BJ (cell line): Measurements from ENCODE around the gene ZNF165. TPM values are rescaled to one million over a fixed set of nuclear protein-coding genes. Genes with fewer than 3 reads are reported as not detected.

Source experiments
- CTCF ChIA-PET: fragments of 350-600 bp; formaldehyde crosslinking; extraction: SDS; loops from one replicate; lab custom pipeline; 2021; ENCODE audit warnings: antibody characterized with exemption, inconsistent platforms; lab: Yijun Ruan, JAX
- POLR2A ChIA-PET: fragments of 300-600 bp; sonication (Branson Sonifier 250); formaldehyde crosslinking; extraction: SDS; loops from one replicate; lab custom pipeline; 2021; ENCODE audit warnings: antibody characterized with exemption; lab: Charles Lee
- DNase-seq: peaks from one replicate; pipeline ENCODE4 v3.0.0-alpha.2; 2011; ENCODE audit warnings: low read depth
- H3K27me3 ChIP-seq: 2 replicates; pipeline ENCODE4 v1.6.0; 2011; ENCODE audit warnings: low read length; ENCODE audit not compliant: control insufficient read depth, insufficient read depth
- H3K36me3 ChIP-seq: 2 replicates; pipeline ENCODE4 v1.5.1; 2011; ENCODE audit warnings: low read length; ENCODE audit not compliant: control insufficient read depth, insufficient read depth
- H3K4me3 ChIP-seq: 2 replicates; pipeline ENCODE4 v1.5.1; 2011; ENCODE audit warnings: low read depth, mild to moderate bottlenecking, control low read depth, low read length
- polyA plus RNA-seq: library from polyadenylated mRNA; depleted of rRNA; stranded (reverse); fragments of >200 nt; gene quantifications from 2 replicates; pipeline ENCODE4 v1.2.3, GENCODE V29; 2011
- TF ChIP-seq, protein P1 (sequence below): IDR thresholded peaks from 2 replicates; pipeline ENCODE4 v1.5.1; 2011; ENCODE audit warnings: low read depth, mild to moderate bottlenecking, control low read depth, inconsistent platforms, low read length, moderate library complexity; ENCODE audit not compliant: insufficient read depth

ZNF165 gene
- polyA plus RNA-seq, 1 experiment: 0.10 TPM

DNA sequence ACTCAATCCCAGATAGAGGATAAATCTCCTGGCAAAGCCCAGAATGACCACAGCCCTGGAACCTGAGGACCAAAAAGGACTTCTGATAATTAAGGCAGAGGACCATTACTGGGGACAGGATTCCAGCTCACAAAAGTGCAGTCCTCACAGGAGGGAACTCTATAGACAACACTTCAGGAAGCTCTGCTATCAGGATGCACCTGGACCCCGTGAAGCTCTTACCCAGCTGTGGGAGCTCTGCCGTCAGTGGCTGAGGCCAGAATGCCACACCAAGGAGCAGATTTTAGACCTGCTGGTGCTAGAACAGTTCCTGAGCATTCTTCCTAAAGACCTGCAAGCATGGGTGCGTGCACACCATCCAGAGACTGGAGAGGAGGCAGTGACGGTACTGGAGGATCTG is 45.0 kb downstream of the ZNF165 start:
- POLR2A ChIA-PET: interaction anchor here (0.8 kb wide), 1 partner anchor 16 kb away, joined by 3 read pairs; the partner anchor contains the start of gene ZKSCAN8
- no peaks in the 10 kb centered on the region; the same call in 1 of the 2 replicates for H3K36me3 ChIP-seq
- CTCF ChIA-PET: interaction anchor here (0.8 to 3.2 kb wide), 2 partner anchors 21 to 231 kb away, joined by 3 to 9 read pairs; no protein-coding TSS in a partner anchor
- no peaks in the 10 kb centered on the region for H3K27me3 ChIP-seq
- TF ChIP-seq, protein P1, sequence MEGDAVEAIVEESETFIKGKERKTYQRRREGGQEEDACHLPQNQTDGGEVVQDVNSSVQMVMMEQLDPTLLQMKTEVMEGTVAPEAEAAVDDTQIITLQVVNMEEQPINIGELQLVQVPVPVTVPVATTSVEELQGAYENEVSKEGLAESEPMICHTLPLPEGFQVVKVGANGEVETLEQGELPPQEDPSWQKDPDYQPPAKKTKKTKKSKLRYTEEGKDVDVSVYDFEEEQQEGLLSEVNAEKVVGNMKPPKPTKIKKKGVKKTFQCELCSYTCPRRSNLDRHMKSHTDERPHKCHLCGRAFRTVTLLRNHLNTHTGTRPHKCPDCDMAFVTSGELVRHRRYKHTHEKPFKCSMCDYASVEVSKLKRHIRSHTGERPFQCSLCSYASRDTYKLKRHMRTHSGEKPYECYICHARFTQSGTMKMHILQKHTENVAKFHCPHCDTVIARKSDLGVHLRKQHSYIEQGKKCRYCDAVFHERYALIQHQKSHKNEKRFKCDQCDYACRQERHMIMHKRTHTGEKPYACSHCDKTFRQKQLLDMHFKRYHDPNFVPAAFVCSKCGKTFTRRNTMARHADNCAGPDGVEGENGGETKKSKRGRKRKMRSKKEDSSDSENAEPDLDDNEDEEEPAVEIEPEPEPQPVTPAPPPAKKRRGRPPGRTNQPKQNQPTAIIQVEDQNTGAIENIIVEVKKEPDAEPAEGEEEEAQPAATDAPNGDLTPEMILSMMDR: no peak
- no peak for DNase-seq
- no peak overlapping the region for H3K4me3 ChIP-seq

DNA sequence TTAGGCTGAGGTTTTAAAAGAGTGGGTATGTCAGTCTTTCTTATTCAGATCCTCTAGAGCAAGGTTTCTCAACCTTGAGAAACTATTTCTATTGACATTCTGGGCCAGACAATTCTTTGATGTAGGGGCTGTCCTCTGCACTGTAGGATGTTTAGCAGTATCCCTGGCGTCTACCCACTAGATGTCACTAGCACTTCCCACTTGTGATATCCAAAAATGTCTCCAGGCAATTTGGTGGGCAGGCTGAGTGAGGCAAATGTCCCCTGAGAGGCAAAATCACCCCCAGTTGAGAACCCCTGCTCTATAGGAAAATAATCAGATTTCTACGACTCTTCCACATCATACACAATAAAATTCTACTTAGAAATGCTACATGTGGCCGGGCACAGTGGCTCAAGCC is 53.6 kb downstream of the ZNF165 start:
- H3K4me3 ChIP-seq: no peak overlapping the region
- POLR2A ChIA-PET: no interaction called here
- CTCF ChIA-PET: interaction anchor here (0.7 to 0.9 kb wide), 2 partner anchors 78 to 222 kb away, joined by 3 to 6 read pairs; no protein-coding TSS in a partner anchor
- peaks cover 1% of the 10 kb centered on the region; the same call in 1 of the 2 replicates for H3K36me3 ChIP-seq
- TF ChIP-seq, protein P1: peak; percentile 55
- no peak for DNase-seq
- no peaks in the 10 kb centered on the region for H3K27me3 ChIP-seq

DNA sequence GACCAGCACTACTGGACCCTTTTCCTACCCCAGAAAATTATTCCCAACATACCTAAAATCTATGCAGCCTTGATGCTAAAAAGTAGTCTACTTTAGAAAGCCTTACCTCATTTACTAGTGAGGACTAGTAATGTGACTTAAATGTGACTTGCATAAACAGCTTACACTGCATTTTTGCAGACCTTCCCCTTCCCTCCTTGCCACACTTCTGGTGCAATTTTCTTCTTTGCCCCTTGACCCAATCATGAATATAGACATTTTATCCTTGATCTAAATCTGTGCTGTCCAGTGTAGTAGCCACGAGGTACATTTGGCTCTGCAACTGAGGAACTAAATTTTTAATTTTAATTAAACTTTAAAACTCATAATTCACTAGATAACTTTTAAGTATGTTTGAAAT is 54.3 kb downstream of the ZNF165 start:
- ChIA-PET POLR2A (interaction anchor here (0.7 kb wide), 1 partner anchor 39 kb away, joined by 15 read pairs; no protein-coding TSS in a partner anchor), CTCF (no interaction called here)
- H3K36me3 ChIP-seq: peaks cover 1% of the 10 kb centered on the region; the same call in 1 of the 2 replicates
- H3K27me3 ChIP-seq: no peaks in the 10 kb centered on the region
- TF ChIP-seq, protein P1: no peak
- H3K4me3 ChIP-seq: no peak overlapping the region
- no peak for DNase-seq

DNA sequence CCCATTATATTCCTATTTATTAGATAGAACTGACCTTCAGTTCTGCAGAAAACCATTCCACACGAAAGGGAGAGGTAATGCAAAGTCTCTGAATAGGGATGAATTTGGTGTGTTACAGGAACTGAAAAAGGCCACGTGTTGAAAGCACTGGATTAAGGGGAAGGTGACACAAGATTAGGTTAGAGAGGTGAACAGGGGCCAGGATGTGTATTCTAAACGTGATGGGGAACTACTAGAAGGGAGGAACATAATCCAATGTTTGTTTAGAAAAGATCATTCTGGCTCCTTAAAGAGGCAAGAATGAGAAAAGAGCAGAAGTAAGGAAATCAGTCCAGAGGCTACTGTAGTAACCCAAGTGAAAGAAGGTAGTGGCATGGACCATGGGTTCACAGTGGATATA is 55.0 kb downstream of the ZNF165 start:
- no peak for DNase-seq
- ChIA-PET CTCF (no interaction called here), POLR2A (no interaction called here)
- H3K36me3 ChIP-seq: peaks cover 1% of the 10 kb centered on the region; the same call in 1 of the 2 replicates
- H3K4me3 ChIP-seq: no peak overlapping the region
- TF ChIP-seq, protein P1: no peak
- no peaks in the 10 kb centered on the region for H3K27me3 ChIP-seq

DNA sequence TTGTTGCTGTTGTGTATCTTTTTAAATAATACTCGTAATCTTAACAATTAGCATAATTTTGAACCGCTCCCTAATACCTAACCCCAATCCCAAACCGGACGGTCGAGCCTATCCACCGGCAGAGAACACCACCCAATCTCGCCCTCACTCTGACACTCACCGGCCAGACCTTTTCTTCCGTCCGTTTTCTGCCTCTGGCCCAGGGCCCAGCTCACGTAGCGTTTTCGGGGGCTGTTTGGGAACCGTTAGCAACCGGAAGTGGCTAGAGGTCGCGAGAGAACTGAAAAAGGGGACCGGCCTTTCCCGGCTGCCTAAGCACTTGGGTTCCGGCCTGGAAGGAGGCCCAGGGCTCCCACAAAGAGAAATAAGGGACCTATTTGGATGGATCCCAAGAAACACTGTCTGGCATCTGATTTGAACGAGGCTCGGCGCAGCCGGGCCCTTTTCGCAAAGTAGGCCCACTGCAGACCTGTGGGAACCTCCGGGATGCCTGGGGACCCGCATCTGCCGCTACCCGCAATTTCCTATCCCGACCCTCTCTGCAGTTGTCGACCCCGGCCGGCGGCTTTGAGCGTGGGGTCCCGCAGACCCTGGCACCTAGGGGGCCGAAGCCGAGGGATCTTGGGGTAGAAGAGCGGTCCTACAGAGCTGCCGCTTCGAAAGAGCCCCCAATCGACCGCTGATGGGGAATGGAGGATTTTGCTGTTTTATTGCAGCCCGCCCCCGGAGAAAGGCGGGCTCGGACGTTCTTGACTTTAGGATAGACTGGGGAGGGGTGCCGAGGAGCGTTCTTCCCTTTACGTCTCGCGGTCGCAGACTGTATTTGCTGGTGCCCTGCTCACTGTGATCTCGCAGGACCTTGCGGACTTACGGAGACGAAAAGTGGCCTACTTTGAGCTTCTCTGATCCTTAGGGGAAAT is 56.5 kb downstream of the ZNF165 start:
- H3K27me3 ChIP-seq: no peaks in the 10 kb centered on the region
- POLR2A ChIA-PET: interaction anchor here (0.8 kb wide), 1 partner anchor 32 kb away, joined by 3 read pairs; no protein-coding TSS in a partner anchor

More for the DNA sequence above, 56.5 kb downstream of the ZNF165 start:
- Histone ChIP-seq H3K4me3 (peak overlapping the region; percentile 76), H3K36me3 (peaks cover 1% of the 10 kb centered on the region; the same call in 1 of the 2 replicates)
- CTCF ChIA-PET: interaction anchor here (1.5 to 2.1 kb wide), 2 partner anchors 219 to 244 kb away, joined by 3 to 11 read pairs; no protein-coding TSS in a partner anchor
- no peak for DNase-seq
- TF ChIP-seq, protein P1: no peak
